Astrocyte (in vitro differentiated cells and primary cell): ENCODE results near the gene NGFR. TPM values are rescaled to one million over a fixed set of nuclear protein-coding genes. Genes with fewer than 3 reads are reported as not detected.

ENCODE experiments used
- DNase-seq: peaks from one replicate; pipeline ENCODE4 v3.0.0-alpha.2; 2010; ENCODE audit warnings: low read depth
- FAIRE-seq: peaks from 2 replicates; lab custom pipeline; 2011; peaks lifted over from hg19 to GRCh38; lab: Jason Lieb, UNC
- H2AFZ ChIP-seq: 2 replicates; pipeline ENCODE4 v1.6.0; 2012; ENCODE audit warnings: low read depth, low read length, inconsistent platforms
- H3K27ac ChIP-seq: 2 replicates; pipeline ENCODE4 v1.5.1; 2011; ENCODE audit warnings: low read depth, low read length, inconsistent platforms
- H3K27me3 ChIP-seq: 2 replicates; pipeline ENCODE4 v1.6.0; 2011; ENCODE audit warnings: low read length, inconsistent platforms; ENCODE audit not compliant: insufficient read depth
- H3K36me3 ChIP-seq: 2 replicates; pipeline ENCODE4 v1.5.1; 2011; ENCODE audit warnings: low read length, inconsistent platforms; ENCODE audit not compliant: insufficient read depth
- H3K4me1 ChIP-seq: 2 replicates; pipeline ENCODE4 v1.5.1; 2011; ENCODE audit warnings: low read length, inconsistent platforms; ENCODE audit not compliant: insufficient read depth
- H3K4me2 ChIP-seq: 2 replicates; pipeline ENCODE4 v1.6.0; 2012; ENCODE audit warnings: low read length, inconsistent platforms
- H3K4me3 ChIP-seq: 2 replicates; pipeline ENCODE4 v1.5.1; 2011; ENCODE audit warnings: low read depth, mild to moderate bottlenecking, low read length, inconsistent platforms; ENCODE audit not compliant: insufficient read depth
- H3K79me2 ChIP-seq: 2 replicates; pipeline ENCODE4 v1.6.0; 2012; ENCODE audit warnings: mild to moderate bottlenecking, low read length, inconsistent platforms; ENCODE audit not compliant: insufficient read depth
- H3K9ac ChIP-seq: 2 replicates; pipeline ENCODE4 v1.6.0; 2012; ENCODE audit warnings: mild to moderate bottlenecking, low read length, inconsistent platforms
- H3K9me3 ChIP-seq: 2 replicates; pipeline ENCODE4 v1.5.1; 2012; ENCODE audit warnings: low read depth, mild to moderate bottlenecking, low read length, inconsistent platforms; ENCODE audit not compliant: insufficient read depth
- H4K20me1 ChIP-seq: 2 replicates; pipeline ENCODE4 v1.6.0; 2012; ENCODE audit warnings: low read length, inconsistent platforms; ENCODE audit not compliant: insufficient read depth
- H3K27ac Mint-ChIP-seq: one replicate; pipeline ENCODE4 v1.8.0; 2021; ENCODE audit warnings: mild to moderate bottlenecking, mixed read lengths; ENCODE audit not compliant: unreplicated experiment
- H3K27me3 Mint-ChIP-seq: one replicate; pipeline ENCODE4 v1.8.0; 2021; ENCODE audit warnings: low read depth, mixed read lengths; ENCODE audit not compliant: unreplicated experiment
- H3K36me3 Mint-ChIP-seq: one replicate; pipeline ENCODE4 v1.8.0; 2021; ENCODE audit warnings: low read depth, mixed read lengths; ENCODE audit not compliant: unreplicated experiment
- H3K4me1 Mint-ChIP-seq: one replicate; pipeline ENCODE4 v1.8.0; 2021; ENCODE audit warnings: low read depth, mixed read lengths; ENCODE audit not compliant: unreplicated experiment
- H3K4me3 Mint-ChIP-seq: one replicate; pipeline ENCODE4 v1.8.0; 2021; ENCODE audit warnings: mild to moderate bottlenecking, moderate library complexity, mixed read lengths; ENCODE audit not compliant: unreplicated experiment
- H3K9me3 Mint-ChIP-seq: one replicate; pipeline ENCODE4 v1.8.0; 2021; ENCODE audit warnings: mild to moderate bottlenecking, mixed read lengths; ENCODE audit not compliant: unreplicated experiment
- EZH2 ChIP-seq: IDR thresholded peaks from 2 replicates; pipeline ENCODE4 v1.6.1; 2012; ENCODE audit warnings: mild to moderate bottlenecking, low read length, inconsistent platforms; ENCODE audit not compliant: insufficient read depth
- total RNA-seq: library from RNA; stranded (reverse); gene quantifications from 2 replicates; pipeline ENCODE4 v1.2.1, GENCODE V29; 2021
- TF ChIP-seq, protein P1 (sequence below): IDR thresholded peaks from 2 replicates; pipeline ENCODE4 v1.5.1; 2011; ENCODE audit warnings: low read depth, mild to moderate bottlenecking, inconsistent platforms, low read length, moderate library complexity; ENCODE audit not compliant: insufficient read depth

The NGFR gene
- total RNA-seq, 1 donor from 2014 or later = 0.64 TPM

DNA sequence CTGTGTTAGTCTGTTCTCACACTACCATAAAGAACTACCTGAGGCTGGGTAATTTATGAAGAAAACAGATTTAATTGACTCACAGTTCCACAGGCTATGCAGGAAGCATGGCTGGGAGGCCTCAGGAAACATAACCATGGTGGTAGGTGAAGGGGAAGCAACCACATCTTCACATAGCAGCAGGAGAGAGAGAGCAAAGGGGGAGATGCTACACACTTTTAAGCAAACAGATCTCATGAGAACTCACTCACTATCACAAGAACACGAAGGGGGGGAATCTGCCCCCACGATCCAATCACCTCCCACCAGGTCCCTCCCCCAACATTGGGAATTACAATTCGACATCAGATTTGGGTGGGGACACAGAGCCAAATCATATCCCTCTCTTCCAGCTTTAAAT, 48.8 kb downstream of the NGFR start:
- H3K79me2 ChIP-seq = no peaks in the 10 kb centered on the region
- H3K36me3 ChIP-seq = no peaks in the 10 kb centered on the region
- no peaks in the 10 kb centered on the region for H3K9me3 ChIP-seq
- no peak overlapping the region for H3K4me3 Mint-ChIP-seq
- no peak overlapping the region for H3K27ac ChIP-seq
- no peaks in the 10 kb centered on the region for H3K4me1 Mint-ChIP-seq
- H3K9me3 Mint-ChIP-seq = peaks cover 16% of the 10 kb centered on the region
- H3K36me3 Mint-ChIP-seq = no peaks in the 10 kb centered on the region
- H3K9ac ChIP-seq = no peak overlapping the region
- H2AFZ ChIP-seq = no peak overlapping the region
- H3K4me2 ChIP-seq = no peak overlapping the region
- H3K4me1 ChIP-seq = no peaks in the 10 kb centered on the region
- TF ChIP-seq EZH2 = no peak
- TF ChIP-seq, protein P1, sequence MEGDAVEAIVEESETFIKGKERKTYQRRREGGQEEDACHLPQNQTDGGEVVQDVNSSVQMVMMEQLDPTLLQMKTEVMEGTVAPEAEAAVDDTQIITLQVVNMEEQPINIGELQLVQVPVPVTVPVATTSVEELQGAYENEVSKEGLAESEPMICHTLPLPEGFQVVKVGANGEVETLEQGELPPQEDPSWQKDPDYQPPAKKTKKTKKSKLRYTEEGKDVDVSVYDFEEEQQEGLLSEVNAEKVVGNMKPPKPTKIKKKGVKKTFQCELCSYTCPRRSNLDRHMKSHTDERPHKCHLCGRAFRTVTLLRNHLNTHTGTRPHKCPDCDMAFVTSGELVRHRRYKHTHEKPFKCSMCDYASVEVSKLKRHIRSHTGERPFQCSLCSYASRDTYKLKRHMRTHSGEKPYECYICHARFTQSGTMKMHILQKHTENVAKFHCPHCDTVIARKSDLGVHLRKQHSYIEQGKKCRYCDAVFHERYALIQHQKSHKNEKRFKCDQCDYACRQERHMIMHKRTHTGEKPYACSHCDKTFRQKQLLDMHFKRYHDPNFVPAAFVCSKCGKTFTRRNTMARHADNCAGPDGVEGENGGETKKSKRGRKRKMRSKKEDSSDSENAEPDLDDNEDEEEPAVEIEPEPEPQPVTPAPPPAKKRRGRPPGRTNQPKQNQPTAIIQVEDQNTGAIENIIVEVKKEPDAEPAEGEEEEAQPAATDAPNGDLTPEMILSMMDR = no peak
- peaks cover 7% of the 10 kb centered on the region for H3K27me3 ChIP-seq
- no peak overlapping the region for H3K27ac Mint-ChIP-seq
- H4K20me1 ChIP-seq = no peaks in the 10 kb centered on the region
- peaks cover 53% of the 10 kb centered on the region for H3K27me3 Mint-ChIP-seq
- FAIRE-seq (no peak), DNase-seq (no peak)
- H3K4me3 ChIP-seq = no peak overlapping the region

DNA sequence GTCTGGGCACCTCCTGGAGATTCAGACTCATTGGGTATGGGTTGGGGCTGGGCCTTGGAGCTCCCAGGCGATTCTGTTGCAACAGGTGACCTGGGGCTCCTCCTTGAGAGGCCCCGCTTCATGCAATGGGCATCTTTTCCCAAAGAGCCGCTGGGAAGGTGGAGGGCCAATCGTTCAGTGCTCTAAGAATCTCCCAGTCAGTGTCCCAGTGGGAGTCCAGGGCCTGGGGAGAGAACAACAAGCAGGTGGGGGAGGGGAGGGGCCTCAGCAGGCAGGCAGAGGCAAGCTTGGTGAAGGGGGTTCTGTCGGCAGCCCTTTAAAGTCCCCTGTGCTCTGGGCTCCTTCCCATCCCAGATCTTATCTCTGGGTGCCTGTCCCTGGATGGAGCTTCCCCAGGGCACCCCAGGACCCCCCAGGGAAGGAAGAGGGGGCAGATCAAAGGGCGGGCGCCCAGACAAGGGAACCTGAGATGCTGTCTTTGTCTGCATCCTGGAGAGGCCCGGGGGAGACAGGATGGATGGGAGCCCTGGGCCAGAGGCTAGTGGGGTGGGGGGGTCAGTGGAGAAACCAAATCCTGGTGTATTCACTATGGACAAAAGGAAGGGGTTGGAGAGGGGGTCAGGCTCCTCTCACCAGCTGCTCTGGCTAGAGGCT, 50.0 kb downstream of the NGFR start:
- Mint-ChIP-seq H3K4me1 (no peaks in the 10 kb centered on the region), H3K36me3 (no peaks in the 10 kb centered on the region), H3K4me3 (no peak overlapping the region), H3K27me3 (peaks cover 61% of the 10 kb centered on the region), H3K27ac (no peak overlapping the region), H3K9me3 (peaks cover 13% of the 10 kb centered on the region)
- Histone ChIP-seq H3K79me2 (no peaks in the 10 kb centered on the region), H3K4me3 (no peak overlapping the region), H3K36me3 (no peaks in the 10 kb centered on the region), H3K4me2 (no peak overlapping the region), H3K9me3 (no peaks in the 10 kb centered on the region), H3K9ac (no peak overlapping the region), H3K4me1 (no peaks in the 10 kb centered on the region), H3K27me3 (peaks cover 6% of the 10 kb centered on the region), H2AFZ (no peak overlapping the region), H3K27ac (no peak overlapping the region), H4K20me1 (no peaks in the 10 kb centered on the region)
- DNase-seq = no peak
- TF ChIP-seq EZH2 = no peak
- TF ChIP-seq, protein P1 = no peak
- FAIRE-seq = no peak

GRCh38 chr17:49545806-49546545, 50.9 kb downstream of the NGFR start:
- H3K9ac ChIP-seq = no peak overlapping the region

More at GRCh38 chr17:49545806-49546545, 50.9 kb downstream of the NGFR start:
- H3K4me1 Mint-ChIP-seq = no peaks in the 10 kb centered on the region
- no peak for DNase-seq
- TF ChIP-seq EZH2 = no peak
- H3K27ac Mint-ChIP-seq = no peak overlapping the region
- no peak overlapping the region for H3K4me3 Mint-ChIP-seq
- FAIRE-seq = no peak
- H3K27me3 ChIP-seq = peaks cover 3% of the 10 kb centered on the region
- H3K4me3 ChIP-seq = no peak overlapping the region
- H4K20me1 ChIP-seq = no peaks in the 10 kb centered on the region
- peaks cover 13% of the 10 kb centered on the region for H3K9me3 Mint-ChIP-seq
- no peaks in the 10 kb centered on the region for H3K36me3 Mint-ChIP-seq
- H3K36me3 ChIP-seq = no peaks in the 10 kb centered on the region
- no peaks in the 10 kb centered on the region for H3K79me2 ChIP-seq
- H3K27me3 Mint-ChIP-seq = peaks cover 67% of the 10 kb centered on the region
- no peaks in the 10 kb centered on the region for H3K4me1 ChIP-seq
- no peaks in the 10 kb centered on the region for H3K9me3 ChIP-seq
- no peak overlapping the region for H3K4me2 ChIP-seq
- no peak overlapping the region for H2AFZ ChIP-seq
- no peak overlapping the region for H3K27ac ChIP-seq
